Measurements from ENCODE around the gene LIPT2. TPM values are rescaled to one million over a fixed set of nuclear protein-coding genes. Genes with fewer than 3 reads are reported as not detected.
"Not testable (repeated sequence)": the region's sequence is repeated elsewhere in the genome, so short reads cannot be mapped to it uniquely, and the experiment has no call there.

Gene LIPT2
- total RNA-seq, 4 donors from 2014 or later: 5.1 to 10.6 (median 7.6) TPM

DNA sequence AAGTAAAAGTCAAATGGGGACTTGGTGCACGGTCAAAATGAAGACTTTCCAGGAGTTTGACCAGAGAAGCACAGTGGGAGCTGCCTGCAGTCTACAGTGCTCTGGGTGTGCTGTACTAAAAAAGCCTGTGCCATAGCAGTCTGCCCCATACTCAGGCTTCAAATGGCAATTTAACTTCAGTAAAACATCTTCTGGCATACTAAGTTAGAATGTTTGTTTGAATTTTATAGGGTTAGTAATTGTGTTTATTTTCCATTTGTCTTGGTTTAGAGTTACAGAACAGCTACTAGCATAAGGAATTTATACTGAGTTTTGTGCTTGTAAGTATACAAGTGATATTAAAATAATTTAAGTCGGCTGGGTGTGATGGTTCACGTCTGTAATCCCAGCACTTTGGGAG is 29.3 kb upstream of the LIPT2 start:
- H3K4me3 ChIP-seq: no peak overlapping the region
- H3K36me3 ChIP-seq: no peaks in the 10 kb centered on the region
- H3K9me3 ChIP-seq: no peaks in the 10 kb centered on the region
- H3K27ac ChIP-seq: no peak overlapping the region
- 84% methylated on average over 3 of the region's 3 CpGs for WGBS
- TF ChIP-seq EP300 (IDR thresholded peaks at IDR 0.05) (no peak), POLR2AphosphoS5 (IDR thresholded peaks at IDR 0.05) (no peak), POLR2A (IDR thresholded peaks at IDR 0.05) (no peak)
- TF ChIP-seq, protein P1, sequence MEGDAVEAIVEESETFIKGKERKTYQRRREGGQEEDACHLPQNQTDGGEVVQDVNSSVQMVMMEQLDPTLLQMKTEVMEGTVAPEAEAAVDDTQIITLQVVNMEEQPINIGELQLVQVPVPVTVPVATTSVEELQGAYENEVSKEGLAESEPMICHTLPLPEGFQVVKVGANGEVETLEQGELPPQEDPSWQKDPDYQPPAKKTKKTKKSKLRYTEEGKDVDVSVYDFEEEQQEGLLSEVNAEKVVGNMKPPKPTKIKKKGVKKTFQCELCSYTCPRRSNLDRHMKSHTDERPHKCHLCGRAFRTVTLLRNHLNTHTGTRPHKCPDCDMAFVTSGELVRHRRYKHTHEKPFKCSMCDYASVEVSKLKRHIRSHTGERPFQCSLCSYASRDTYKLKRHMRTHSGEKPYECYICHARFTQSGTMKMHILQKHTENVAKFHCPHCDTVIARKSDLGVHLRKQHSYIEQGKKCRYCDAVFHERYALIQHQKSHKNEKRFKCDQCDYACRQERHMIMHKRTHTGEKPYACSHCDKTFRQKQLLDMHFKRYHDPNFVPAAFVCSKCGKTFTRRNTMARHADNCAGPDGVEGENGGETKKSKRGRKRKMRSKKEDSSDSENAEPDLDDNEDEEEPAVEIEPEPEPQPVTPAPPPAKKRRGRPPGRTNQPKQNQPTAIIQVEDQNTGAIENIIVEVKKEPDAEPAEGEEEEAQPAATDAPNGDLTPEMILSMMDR (IDR thresholded peaks at IDR 0.05): no peak
- peaks cover 4% of the 10 kb centered on the region for H3K4me1 ChIP-seq
- H3K27me3 ChIP-seq: no peaks in the 10 kb centered on the region
- DNase-seq (ENCODE audit: low spot score in 2 of 2): no peak

DNA sequence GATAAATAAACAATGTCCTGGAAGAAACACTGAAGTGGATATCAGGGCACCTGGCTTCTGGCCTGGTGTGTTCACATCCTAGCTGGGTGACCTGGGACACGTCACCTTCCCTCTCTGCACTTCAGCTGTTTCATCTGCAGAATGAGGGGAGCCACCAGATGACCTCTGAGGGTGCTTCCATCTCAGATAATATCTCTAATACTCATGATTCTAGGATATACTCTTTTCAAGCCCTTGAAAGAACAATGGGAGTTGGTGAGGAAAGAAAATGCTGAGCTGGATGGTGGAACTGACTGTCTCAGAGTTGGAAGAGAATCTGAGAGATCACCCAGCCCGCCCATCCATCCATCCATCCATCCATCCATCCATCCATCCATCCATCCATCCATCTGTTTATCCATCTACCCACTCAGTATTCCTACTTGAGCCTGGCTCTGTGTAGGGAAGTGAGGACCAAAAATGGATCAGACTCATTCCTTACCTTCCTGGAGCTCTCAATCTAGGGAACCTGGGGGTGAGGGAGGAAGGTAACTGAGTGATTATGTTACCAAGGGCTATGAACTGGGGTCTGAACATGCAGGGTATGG is 28.2 kb upstream of the LIPT2 start:
- Histone ChIP-seq H3K9me3 (no peaks in the 10 kb centered on the region), H3K27me3 (no peaks in the 10 kb centered on the region), H3K4me1 (peaks cover 4% of the 10 kb centered on the region), H3K36me3 (no peaks in the 10 kb centered on the region), H3K4me3 (no peak overlapping the region), H3K27ac (no peak overlapping the region)
- DNase-seq (ENCODE audit: low spot score in 2 of 2): no peak
- 93% methylated on average over 2 of the region's 2 CpGs for WGBS
- TF ChIP-seq POLR2A (IDR thresholded peaks at IDR 0.05): no peak
- no peak for TF ChIP-seq POLR2AphosphoS5 (IDR thresholded peaks at IDR 0.05)
- TF ChIP-seq EP300 (IDR thresholded peaks at IDR 0.05): no peak
- TF ChIP-seq, protein P1 (IDR thresholded peaks at IDR 0.05): no peak

DNA sequence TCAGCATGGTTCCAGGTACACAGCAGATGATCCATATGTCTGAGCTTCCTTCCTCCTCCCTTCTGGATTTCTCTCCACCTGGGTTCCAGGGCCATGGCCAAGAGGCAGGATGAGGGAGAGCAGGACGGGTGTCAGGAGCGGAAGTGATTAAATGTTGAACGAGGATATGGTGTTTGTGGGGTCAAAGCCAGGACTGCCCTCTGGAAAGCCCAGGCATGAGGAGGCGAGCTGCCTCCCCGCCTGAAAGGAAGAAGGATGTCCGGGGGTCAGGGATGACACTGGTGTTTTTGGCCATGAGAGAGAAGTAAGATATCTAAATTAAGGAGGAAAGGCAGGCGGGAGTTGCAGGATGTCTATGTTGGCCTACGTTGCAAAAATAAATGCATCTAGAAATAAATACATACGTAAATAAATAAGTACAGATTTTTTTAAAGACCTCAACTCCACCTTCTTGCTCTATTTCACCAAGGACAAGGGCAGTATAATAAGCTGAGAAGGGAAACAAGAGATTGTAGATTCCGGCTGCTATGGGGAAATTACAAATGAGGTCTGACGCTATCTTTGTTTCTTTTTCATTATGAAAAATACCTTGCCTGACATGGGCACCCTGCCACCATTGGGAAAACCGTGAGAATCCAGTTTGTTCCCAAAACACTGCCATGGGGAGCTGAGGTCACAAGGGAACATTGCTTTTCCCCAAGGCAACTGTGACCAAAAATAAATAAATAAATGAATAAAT is 27.6 kb upstream of the LIPT2 start:
- H3K36me3 ChIP-seq: no peaks in the 10 kb centered on the region
- 79% methylated on average over 12 of the region's 12 CpGs for WGBS
- DNase-seq (ENCODE audit: low spot score in 2 of 2): no peak
- H3K27me3 ChIP-seq: no peaks in the 10 kb centered on the region
- no peak for TF ChIP-seq EP300 (IDR thresholded peaks at IDR 0.05)
- TF ChIP-seq, protein P1 (IDR thresholded peaks at IDR 0.05): no peak
- no peak for TF ChIP-seq POLR2A (IDR thresholded peaks at IDR 0.05)
- TF ChIP-seq POLR2AphosphoS5 (IDR thresholded peaks at IDR 0.05): no peak
- peaks cover 4% of the 10 kb centered on the region for H3K4me1 ChIP-seq
- H3K4me3 ChIP-seq: no peak overlapping the region
- H3K9me3 ChIP-seq: no peaks in the 10 kb centered on the region
- no peak overlapping the region for H3K27ac ChIP-seq

DNA sequence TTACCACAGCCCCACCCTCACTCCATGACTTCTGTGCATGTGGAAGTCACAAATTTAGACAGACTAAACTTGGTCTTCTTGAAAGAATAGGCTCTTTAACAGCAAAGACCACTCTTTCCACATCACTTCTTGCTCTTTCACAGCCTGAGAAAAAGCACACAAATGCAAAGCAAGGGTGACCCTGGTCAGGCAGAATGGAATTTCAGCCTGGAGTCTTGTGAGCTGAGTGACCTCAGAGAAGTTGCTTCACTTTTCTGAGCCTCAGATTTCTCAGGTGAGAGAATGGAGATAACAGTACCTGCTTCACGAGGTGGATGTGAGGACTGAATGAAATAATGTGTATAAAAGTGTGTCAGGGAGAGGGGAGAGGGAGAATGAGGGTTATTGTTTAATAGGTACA is 26.8 kb upstream of the LIPT2 start:
- no peaks in the 10 kb centered on the region for H3K36me3 ChIP-seq
- H3K4me1 ChIP-seq: peaks cover 4% of the 10 kb centered on the region
- TF ChIP-seq POLR2A (IDR thresholded peaks at IDR 0.05) (no peak), EP300 (IDR thresholded peaks at IDR 0.05) (no peak), POLR2AphosphoS5 (IDR thresholded peaks at IDR 0.05) (no peak)
- TF ChIP-seq, protein P1 (IDR thresholded peaks at IDR 0.05): no peak
- 65% methylated on average over 1 of the region's 1 CpG for WGBS
- no peaks in the 10 kb centered on the region for H3K27me3 ChIP-seq
- no peak overlapping the region for H3K4me3 ChIP-seq
- no peak for DNase-seq (ENCODE audit: low spot score in 2 of 2)
- H3K9me3 ChIP-seq: no peaks in the 10 kb centered on the region
- H3K27ac ChIP-seq: no peak overlapping the region

DNA sequence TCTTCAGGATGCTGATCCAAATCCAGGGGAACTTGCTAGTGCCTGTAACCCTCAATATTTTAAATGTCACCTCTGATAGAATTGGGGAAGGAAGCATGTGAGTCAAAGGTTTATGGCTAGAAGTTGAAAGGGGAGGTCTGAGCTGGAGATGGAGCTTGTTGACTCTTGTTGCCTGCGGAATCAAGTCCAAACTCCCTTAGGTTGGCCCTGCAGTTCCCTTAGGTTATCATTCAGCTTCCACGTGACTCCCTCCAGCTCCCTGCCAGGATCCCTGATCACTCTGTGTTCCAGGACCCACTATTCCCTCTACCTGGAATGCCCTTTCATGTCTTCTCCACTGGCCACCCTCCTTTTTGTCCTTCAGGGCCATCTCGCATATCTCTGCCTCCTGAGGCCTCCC is 26.2 kb upstream of the LIPT2 start:
- Histone ChIP-seq H3K27me3 (no peaks in the 10 kb centered on the region), H3K9me3 (no peaks in the 10 kb centered on the region), H3K27ac (no peak overlapping the region), H3K36me3 (no peaks in the 10 kb centered on the region), H3K4me1 (peaks cover 4% of the 10 kb centered on the region), H3K4me3 (no peak overlapping the region)
- no peak for DNase-seq (ENCODE audit: low spot score in 2 of 2)
- WGBS: 50% methylated on average over 3 of the region's 3 CpGs
- TF ChIP-seq, protein P1 (IDR thresholded peaks at IDR 0.05): no peak
- TF ChIP-seq POLR2A (IDR thresholded peaks at IDR 0.05) (no peak), POLR2AphosphoS5 (IDR thresholded peaks at IDR 0.05) (no peak), EP300 (IDR thresholded peaks at IDR 0.05) (no peak)

DNA sequence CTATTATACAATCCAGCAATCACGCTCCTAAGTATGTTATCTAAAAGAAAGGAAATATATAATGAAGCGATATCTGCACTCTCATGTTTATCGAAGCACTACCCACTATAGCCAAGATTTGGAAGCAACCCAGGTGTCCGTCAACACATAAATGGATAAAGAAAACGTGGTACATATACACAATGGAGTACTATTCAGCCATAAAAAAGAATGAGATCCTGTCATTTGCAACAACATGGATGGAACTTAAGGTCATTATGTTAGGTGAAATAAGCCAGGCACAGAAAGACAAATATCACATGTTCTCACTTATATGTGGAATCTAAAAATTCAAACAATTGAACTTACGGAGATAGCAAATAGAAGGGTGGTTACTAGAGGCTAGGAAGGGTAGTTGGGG is 24.1 kb upstream of the LIPT2 start:
- 79% methylated on average over 6 of the region's 6 CpGs for WGBS
- not testable (repeated sequence) for H3K27me3 ChIP-seq, H3K36me3 ChIP-seq

More for the DNA sequence above, 24.1 kb upstream of the LIPT2 start:
- H3K9me3 ChIP-seq; H3K4me1 ChIP-seq; H3K27ac ChIP-seq; H3K4me3 ChIP-seq; DNase-seq (ENCODE audit: low spot score in 2 of 2): not testable (repeated sequence)
